C4-2B (cell line): ENCODE data around the gene IL32.

Source experiments
- H3K27ac ChIP-seq: fragments of 450-650 bp; 2 replicates; pipeline ENCODE4 v1.5.1; 2017
- CTCF ChIP-seq: fragments of 450-650 bp; conservative IDR thresholded peaks from 2 replicates; pipeline ENCODE4 v1.5.1; 2017; ENCODE audit warnings: mild to moderate bottlenecking
- ZFX ChIP-seq: fragments of 450-650 bp; IDR thresholded peaks from 2 replicates; pipeline ENCODE4 v1.6.1; 2017

Gene IL32

GRCh38 chr16:3056336-3057180 is 8.9 kb upstream of the IL32 start:
- no peak overlapping the region for H3K27ac ChIP-seq
- no peak for TF ChIP-seq CTCF
- no peak for TF ChIP-seq ZFX

- H3K27ac ChIP-seq, result no peak overlapping the region
- TF ChIP-seq CTCF, result no peak
- no peak for TF ChIP-seq ZFX
These were observed 8.0 kb upstream of the IL32 start for GRCh38 chr16:3057181-3058138.

- no peak for TF ChIP-seq CTCF
- TF ChIP-seq ZFX, result no peak
- H3K27ac ChIP-seq, result peak overlapping the region; percentile 88
These were observed 7.1 kb upstream of the IL32 start for GRCh38 chr16:3058139-3059030.

- H3K27ac ChIP-seq, result peak overlapping the region; percentile 88
- TF ChIP-seq ZFX, result peak; percentile 27; the same call in 1 of the 2 replicates
- TF ChIP-seq CTCF, result peak; percentile 97
These were observed 6.3 kb upstream of the IL32 start for GRCh38 chr16:3059041-3059722.

GRCh38 chr16:3059723-3060242 is 5.7 kb upstream of the IL32 start:
- TF ChIP-seq ZFX (no peak), CTCF (no peak)
- peak overlapping the region; percentile 88 for H3K27ac ChIP-seq
